ENCODE measurements around the gene TSPAN13.

GRCh38 chr7:16787127-16787526 is 33.6 kb downstream of the TSPAN13 start:
- no peak for TF ChIP-seq CTCF (IDR thresholded peaks at IDR 0.05)
- no peak for TF ChIP-seq EP300 (IDR thresholded peaks at IDR 0.05)
